Measurements from ENCODE around the gene FBXO41.

DNA sequence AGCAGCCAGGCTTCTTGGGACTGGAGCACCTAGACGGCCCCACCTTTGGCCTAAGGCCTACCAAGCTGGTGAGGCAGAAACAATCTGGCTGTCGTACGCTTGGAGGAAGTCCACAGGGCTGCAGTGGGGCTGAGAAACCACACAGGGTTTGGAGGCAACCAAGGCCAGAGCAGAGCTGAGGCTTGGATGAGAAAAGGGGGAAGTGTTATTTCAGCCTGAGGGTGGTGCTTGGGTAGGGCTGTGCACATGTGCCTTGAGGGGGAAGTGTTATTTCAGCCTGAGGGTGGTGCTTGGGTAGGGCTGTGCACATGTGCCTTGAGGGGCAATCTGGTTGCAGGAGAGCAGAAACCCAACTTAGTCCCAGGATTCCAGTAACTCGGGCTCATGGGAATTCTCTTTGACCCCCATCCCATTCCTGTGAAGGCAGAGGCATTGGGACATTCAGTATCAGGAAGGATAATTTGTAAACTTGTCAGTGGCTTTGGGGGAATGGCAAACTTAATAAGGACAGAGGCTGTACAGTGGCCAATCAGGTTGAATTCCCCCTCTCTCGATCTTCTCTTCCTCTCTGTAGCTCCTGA lies 971 bp upstream of the FBXO41 start:
- TF ChIP-seq USF2 (IDR thresholded peaks at IDR 0.05; ENCODE audit: borderline replicate concordance, low read depth, low read length), result no peak
- TF ChIP-seq GATA2 (CRISPR knock-in tag; IDR thresholded peaks at IDR 0.05), result no peak
- TF ChIP-seq, protein P1, sequence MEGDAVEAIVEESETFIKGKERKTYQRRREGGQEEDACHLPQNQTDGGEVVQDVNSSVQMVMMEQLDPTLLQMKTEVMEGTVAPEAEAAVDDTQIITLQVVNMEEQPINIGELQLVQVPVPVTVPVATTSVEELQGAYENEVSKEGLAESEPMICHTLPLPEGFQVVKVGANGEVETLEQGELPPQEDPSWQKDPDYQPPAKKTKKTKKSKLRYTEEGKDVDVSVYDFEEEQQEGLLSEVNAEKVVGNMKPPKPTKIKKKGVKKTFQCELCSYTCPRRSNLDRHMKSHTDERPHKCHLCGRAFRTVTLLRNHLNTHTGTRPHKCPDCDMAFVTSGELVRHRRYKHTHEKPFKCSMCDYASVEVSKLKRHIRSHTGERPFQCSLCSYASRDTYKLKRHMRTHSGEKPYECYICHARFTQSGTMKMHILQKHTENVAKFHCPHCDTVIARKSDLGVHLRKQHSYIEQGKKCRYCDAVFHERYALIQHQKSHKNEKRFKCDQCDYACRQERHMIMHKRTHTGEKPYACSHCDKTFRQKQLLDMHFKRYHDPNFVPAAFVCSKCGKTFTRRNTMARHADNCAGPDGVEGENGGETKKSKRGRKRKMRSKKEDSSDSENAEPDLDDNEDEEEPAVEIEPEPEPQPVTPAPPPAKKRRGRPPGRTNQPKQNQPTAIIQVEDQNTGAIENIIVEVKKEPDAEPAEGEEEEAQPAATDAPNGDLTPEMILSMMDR (IDR thresholded peaks at IDR 0.05), result no peak
- TF ChIP-seq EP300 (IDR thresholded peaks at IDR 0.05; ENCODE audit: borderline replicate concordance in 1 of 2, low read depth in 1 of 2, low read length in 1 of 2), result no peak
- no peak for TF ChIP-seq RFX5 (IDR thresholded peaks at IDR 0.05; ENCODE audit: low read length)

Measured in SK-N-SH (cell line).